OCI-LY3 (cell line): Measurements from ENCODE around the gene HSPB2.

Experiments
- H2AFZ ChIP-seq: fragments of 200-600, 300-600 bp; shearing (Covaris generic); 2 replicates; pipeline ENCODE4 v1.6.0; 2014; ENCODE audit warnings: antibody characterized with exemption, low read depth, low read length
- H3K27ac ChIP-seq: fragments of 200-600, 300-600 bp; sonication (generic); 2 replicates; pipeline ENCODE4 v1.5.1; 2014; ENCODE audit warnings: mild to moderate bottlenecking, low read length, moderate library complexity, mixed read lengths
- H3K27me3 ChIP-seq: fragments of 200-600, 300-600 bp; sonication (generic); 2 replicates; pipeline ENCODE4 v1.6.1; 2014; ENCODE audit warnings: low read depth, low read length, mixed read lengths
- H3K36me3 ChIP-seq: fragments of 200-600, 300-600 bp; sonication (generic); replicated peaks from 2 replicates; pipeline ENCODE3; 2014; ENCODE audit warnings: low read depth, low read length, mixed read lengths
- H3K4me1 ChIP-seq: fragments of 300-600, 200-600 bp; sonication (generic); 2 replicates; pipeline ENCODE4 v1.6.1; 2014; ENCODE audit warnings: low read length, mixed read lengths
- H3K4me2 ChIP-seq: fragments of 200-600, 300-600 bp; sonication (generic); 2 replicates; pipeline ENCODE4 v1.6.1; 2014; ENCODE audit warnings: low read length, mixed read lengths
- H3K4me3 ChIP-seq: fragments of 300-600, 200-600 bp; sonication (generic); 2 replicates; pipeline ENCODE4 v1.5.1; 2014; ENCODE audit warnings: antibody characterized with exemption, mild to moderate bottlenecking, low read length, moderate library complexity
- H3K79me2 ChIP-seq: fragments of 300-600, 200-600 bp; shearing (Covaris generic); 2 replicates; pipeline ENCODE4 v1.6.1; 2014; ENCODE audit warnings: mild to moderate bottlenecking, low read length, mixed read lengths
- H3K9ac ChIP-seq: fragments of 300-600, 200-600 bp; shearing (Covaris generic); 2 replicates; pipeline ENCODE4 v1.6.0; 2014; ENCODE audit warnings: mild to moderate bottlenecking, low read length, moderate library complexity
- H3K9me3 ChIP-seq: fragments of 200-600, 300-600 bp; shearing (Covaris generic); 2 replicates; pipeline ENCODE4 v1.6.1; 2014; ENCODE audit warnings: low read length, mixed read lengths; ENCODE audit not compliant: insufficient read depth
- H4K20me1 ChIP-seq: fragments of 200-600, 300-600 bp; sonication (generic); 2 replicates; pipeline ENCODE4 v1.6.1; 2016; ENCODE audit warnings: low read length, mixed read lengths; ENCODE audit not compliant: insufficient read depth
- EZH2phosphoT487 ChIP-seq: fragments of 200-600 bp; shearing (Covaris generic); IDR thresholded peaks from 2 replicates; pipeline ENCODE4 v1.6.1; 2018; ENCODE audit warnings: antibody characterized with exemption, mixed run types, low read depth
- TF ChIP-seq, protein P1 (sequence below): fragments of 200-600, 300-600 bp; sonication (generic); IDR thresholded peaks from 2 replicates; pipeline ENCODE4 v1.5.1; 2014; ENCODE audit warnings: antibody characterized with exemption, low read length, low read depth

HSPB2 gene

DNA sequence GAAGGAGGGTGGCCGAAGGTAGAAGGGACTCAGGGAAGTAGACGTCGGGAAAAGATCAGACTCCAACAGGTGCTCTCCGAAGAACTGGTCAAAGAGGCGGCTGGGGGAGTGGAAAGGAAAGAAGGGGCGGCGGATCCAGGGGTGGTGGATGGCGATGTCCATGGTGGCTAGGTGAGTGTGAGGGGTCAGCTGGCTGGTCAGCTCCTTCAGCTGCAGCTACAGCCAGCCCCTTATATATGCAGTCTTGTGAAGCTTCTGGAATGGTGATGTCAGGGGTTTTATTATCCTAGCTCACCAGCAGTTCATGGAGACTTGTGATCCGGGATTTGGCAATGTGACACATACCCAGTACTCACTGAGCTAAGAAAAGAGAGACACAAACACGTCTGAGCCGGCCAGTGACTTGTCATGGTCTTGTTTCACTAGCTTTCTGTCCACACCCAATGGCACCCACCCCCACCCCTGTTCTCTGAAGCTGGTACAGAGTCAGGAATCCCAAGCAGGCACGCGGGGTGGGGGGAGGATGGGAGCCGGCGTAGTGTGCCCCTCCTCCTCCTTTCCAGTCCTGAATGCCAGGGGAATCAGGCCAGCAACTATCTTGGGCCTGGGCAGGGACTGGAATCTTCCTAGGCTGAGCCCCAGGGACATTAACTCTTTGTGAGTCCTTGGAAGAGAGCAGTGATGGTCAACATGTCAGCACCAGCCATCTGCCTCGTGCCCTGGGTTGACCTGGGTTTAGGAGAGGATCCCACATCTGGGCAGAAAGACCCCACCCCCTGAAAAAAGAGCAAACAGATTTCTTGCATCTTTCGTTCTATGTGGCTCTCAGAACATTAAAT lies 752 bp upstream of the HSPB2 start, which contains the start of gene CRYAB:
TSS of gene CRYAB (minus strand) at position 208 of the 839 bp plus-strand sequence. CDS start at position 162, 46 bp downstream.
- Histone ChIP-seq H3K4me2 (no peak within 1 kb of the TSS), H3K79me2 (no peaks in the 10 kb centered on the region), H3K4me3 (no peak within 1 kb of the TSS), H4K20me1 (no peaks in the 10 kb centered on the region), H2AFZ (no peak within 1 kb of the TSS), H3K4me1 (no peaks in the 10 kb centered on the region), H3K27me3 (peaks cover 26% of the 10 kb centered on the region), H3K27ac (no peak within 1 kb of the TSS), H3K9me3 (no peaks in the 10 kb centered on the region), H3K36me3 (no peaks in the 10 kb centered on the region), H3K9ac (no peak within 1 kb of the TSS)
- TF ChIP-seq, protein P1, sequence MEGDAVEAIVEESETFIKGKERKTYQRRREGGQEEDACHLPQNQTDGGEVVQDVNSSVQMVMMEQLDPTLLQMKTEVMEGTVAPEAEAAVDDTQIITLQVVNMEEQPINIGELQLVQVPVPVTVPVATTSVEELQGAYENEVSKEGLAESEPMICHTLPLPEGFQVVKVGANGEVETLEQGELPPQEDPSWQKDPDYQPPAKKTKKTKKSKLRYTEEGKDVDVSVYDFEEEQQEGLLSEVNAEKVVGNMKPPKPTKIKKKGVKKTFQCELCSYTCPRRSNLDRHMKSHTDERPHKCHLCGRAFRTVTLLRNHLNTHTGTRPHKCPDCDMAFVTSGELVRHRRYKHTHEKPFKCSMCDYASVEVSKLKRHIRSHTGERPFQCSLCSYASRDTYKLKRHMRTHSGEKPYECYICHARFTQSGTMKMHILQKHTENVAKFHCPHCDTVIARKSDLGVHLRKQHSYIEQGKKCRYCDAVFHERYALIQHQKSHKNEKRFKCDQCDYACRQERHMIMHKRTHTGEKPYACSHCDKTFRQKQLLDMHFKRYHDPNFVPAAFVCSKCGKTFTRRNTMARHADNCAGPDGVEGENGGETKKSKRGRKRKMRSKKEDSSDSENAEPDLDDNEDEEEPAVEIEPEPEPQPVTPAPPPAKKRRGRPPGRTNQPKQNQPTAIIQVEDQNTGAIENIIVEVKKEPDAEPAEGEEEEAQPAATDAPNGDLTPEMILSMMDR, result no peak
- TF ChIP-seq EZH2phosphoT487, result no peak

DNA sequence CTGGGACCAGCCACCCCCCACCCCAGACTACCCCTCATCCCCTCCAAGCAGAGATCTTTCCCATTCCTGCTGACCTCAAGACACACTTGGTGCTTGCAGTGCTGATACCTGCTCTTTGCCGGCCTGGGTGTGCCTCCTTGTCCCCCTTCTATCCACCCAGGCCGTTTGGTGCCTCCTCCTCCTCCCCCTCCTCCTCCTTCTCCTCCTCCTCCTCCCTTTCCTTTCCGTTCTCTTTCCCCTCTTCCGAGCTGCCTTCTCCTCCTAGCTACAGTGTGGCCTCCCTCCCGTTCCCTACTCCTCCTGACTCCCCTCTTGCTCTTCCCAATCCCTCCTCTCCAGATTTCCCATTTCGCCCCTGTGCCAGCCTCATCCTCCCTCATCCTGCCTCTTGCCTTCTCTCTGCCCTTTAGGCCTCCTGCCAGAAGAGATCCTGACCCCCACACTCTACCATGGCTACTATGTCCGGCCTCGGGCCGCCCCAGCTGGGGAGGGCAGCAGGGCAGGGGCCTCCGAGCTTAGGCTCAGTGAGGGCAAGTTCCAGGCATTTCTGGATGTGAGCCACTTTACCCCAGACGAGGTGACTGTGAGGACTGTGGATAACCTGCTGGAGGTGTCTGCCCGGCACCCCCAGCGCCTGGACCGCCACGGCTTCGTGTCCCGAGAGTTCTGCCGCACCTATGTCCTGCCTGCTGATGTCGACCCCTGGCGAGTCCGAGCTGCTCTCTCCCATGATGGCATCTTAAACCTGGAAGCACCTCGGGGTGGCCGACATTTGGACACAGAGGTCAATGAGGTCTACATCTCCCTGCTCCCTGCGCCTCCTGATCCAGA lies 712 bp downstream of the HSPB2 start:
- Histone ChIP-seq H2AFZ (no peak overlapping the region), H3K4me2 (no peak overlapping the region), H3K9ac (no peak overlapping the region), H4K20me1 (no peaks in the 10 kb centered on the region), H3K36me3 (no peaks in the 10 kb centered on the region), H3K4me1 (no peaks in the 10 kb centered on the region), H3K9me3 (no peaks in the 10 kb centered on the region), H3K27me3 (peaks cover 29% of the 10 kb centered on the region), H3K4me3 (no peak overlapping the region), H3K27ac (no peak overlapping the region), H3K79me2 (no peaks in the 10 kb centered on the region)
- no peak for TF ChIP-seq EZH2phosphoT487
- TF ChIP-seq, protein P1, result no peak

DNA sequence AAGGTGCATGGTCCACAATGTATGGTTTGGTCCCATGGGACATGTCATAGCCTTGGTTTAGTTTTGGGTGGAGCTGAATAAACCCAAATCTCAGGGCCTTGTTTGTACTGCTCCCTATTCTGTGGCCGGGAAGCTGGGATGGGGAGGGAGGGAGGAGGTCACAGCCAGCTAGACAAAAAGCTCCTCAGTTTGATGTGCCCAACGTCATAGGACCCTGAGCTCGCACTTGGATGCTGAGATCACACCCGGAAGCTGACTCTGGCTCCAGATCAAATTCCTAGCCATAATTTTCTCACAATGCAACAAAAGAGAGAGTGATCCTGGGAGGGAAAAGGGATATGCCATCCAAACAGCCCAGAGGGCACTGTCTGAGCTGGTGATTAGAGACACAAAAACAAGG lies 1.5 kb downstream of the HSPB2 start:
- no peak overlapping the region for H3K27ac ChIP-seq
- H3K4me3 ChIP-seq, result no peak overlapping the region
- no peaks in the 10 kb centered on the region for H3K36me3 ChIP-seq
- no peaks in the 10 kb centered on the region for H3K9me3 ChIP-seq
- TF ChIP-seq, protein P1, result no peak
- TF ChIP-seq EZH2phosphoT487, result no peak
- no peak overlapping the region for H3K9ac ChIP-seq
- no peak overlapping the region for H3K4me2 ChIP-seq
- H2AFZ ChIP-seq, result no peak overlapping the region
- H3K27me3 ChIP-seq, result peaks cover 29% of the 10 kb centered on the region
- H3K79me2 ChIP-seq, result no peaks in the 10 kb centered on the region
- H4K20me1 ChIP-seq, result no peaks in the 10 kb centered on the region
- H3K4me1 ChIP-seq, result no peaks in the 10 kb centered on the region

DNA sequence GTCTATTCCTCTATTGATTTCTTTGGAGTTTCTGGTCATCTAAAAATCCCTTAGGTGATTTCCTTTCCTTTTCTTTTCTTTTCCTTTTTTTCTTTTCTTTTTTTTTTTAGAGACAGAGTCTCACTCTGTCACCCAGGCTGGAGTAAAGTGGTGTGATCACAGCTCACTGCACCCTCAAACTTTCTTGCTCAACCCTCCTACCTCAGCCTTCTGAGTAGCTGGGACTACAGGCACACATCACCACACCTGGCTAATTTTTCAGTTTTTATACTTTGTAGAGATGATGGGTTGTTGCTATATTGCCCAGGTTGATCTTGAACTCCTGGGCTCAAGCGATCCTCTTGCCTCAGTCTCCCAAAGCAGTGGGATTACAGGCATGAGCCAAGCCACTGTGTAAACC lies 4.2 kb downstream of the HSPB2 start:
- H3K4me3 ChIP-seq, result no peak overlapping the region
- H3K9ac ChIP-seq, result no peak overlapping the region
- H3K9me3 ChIP-seq, result no peaks in the 10 kb centered on the region
- no peak overlapping the region for H2AFZ ChIP-seq
- no peaks in the 10 kb centered on the region for H4K20me1 ChIP-seq
- H3K4me2 ChIP-seq, result no peak overlapping the region
- no peaks in the 10 kb centered on the region for H3K4me1 ChIP-seq
- H3K27ac ChIP-seq, result no peak overlapping the region
- no peaks in the 10 kb centered on the region for H3K36me3 ChIP-seq
- H3K79me2 ChIP-seq, result no peaks in the 10 kb centered on the region
- H3K27me3 ChIP-seq, result peaks cover 11% of the 10 kb centered on the region; the same call in 1 of the 2 replicates
- TF ChIP-seq, protein P1, result no peak
- TF ChIP-seq EZH2phosphoT487, result no peak
